Hepatocyte (in vitro differentiated cells): ENCODE results near the gene NUP155. TPM values are rescaled to one million over a fixed set of nuclear protein-coding genes. Genes with fewer than 3 reads are reported as not detected.
"Not testable (repeated sequence)": the region's sequence is repeated elsewhere in the genome, so short reads cannot be mapped to it uniquely, and the experiment has no call there.

Experiments used
- DNase-seq: peaks from one replicate; pipeline ENCODE4 v3.0.0-alpha.2; 2016; ENCODE audit warnings: low spot score
- H2AFZ ChIP-seq: fragments of 200-600 bp; sonication (generic); 2 replicates; pipeline ENCODE4 v1.6.0; 2016; ENCODE audit warnings: antibody characterized with exemption, mild to moderate bottlenecking
- H3K27ac ChIP-seq: fragments of 200-600 bp; sonication (generic); 2 replicates; pipeline ENCODE4 v1.5.1; 2016; ENCODE audit warnings: mild to moderate bottlenecking
- H3K27me3 ChIP-seq: fragments of 200-600 bp; sonication (generic); 2 replicates; pipeline ENCODE4 v1.6.1; 2016
- H3K36me3 ChIP-seq: fragments of 200-600 bp; sonication (generic); replicated peaks from 2 replicates; pipeline ENCODE4 v1.5.1; 2016; ENCODE audit warnings: low read depth; ENCODE audit not compliant: insufficient read depth
- H3K4me1 ChIP-seq: fragments of 200-600 bp; sonication (generic); 2 replicates; pipeline ENCODE4 v1.5.1; 2016; ENCODE audit warnings: mild to moderate bottlenecking, moderate library complexity; ENCODE audit not compliant: insufficient read depth
- H3K4me2 ChIP-seq: fragments of 200-600 bp; sonication (generic); 2 replicates; pipeline ENCODE4 v1.6.0; 2016
- H3K4me3 ChIP-seq: fragments of 200-600 bp; sonication (generic); 2 replicates; pipeline ENCODE4 v1.5.1; 2016; ENCODE audit warnings: mild to moderate bottlenecking
- H3K79me2 ChIP-seq: fragments of 200-600 bp; sonication (generic); 2 replicates; pipeline ENCODE4 v1.6.0; 2017; ENCODE audit warnings: mild to moderate bottlenecking
- H3K9me2 ChIP-seq: fragments of 200-600 bp; sonication (generic); replicated peaks from 2 replicates; pipeline ENCODE4 v1.6.0; 2017; ENCODE audit warnings: mild to moderate bottlenecking; ENCODE audit not compliant: insufficient read depth
- H3K9me3 ChIP-seq: fragments of 200-600 bp; sonication (generic); 2 replicates; pipeline ENCODE4 v1.5.1; 2016; ENCODE audit warnings: low read depth, mild to moderate bottlenecking
- H4K20me1 ChIP-seq: fragments of 200-600 bp; sonication (generic); 2 replicates; pipeline ENCODE4 v1.6.0; 2016; ENCODE audit warnings: mild to moderate bottlenecking; ENCODE audit not compliant: insufficient read depth, poor library complexity, severe bottlenecking
- CTCF ChIP-seq: fragments of 200-600 bp; sonication (generic); IDR thresholded peaks from 2 replicates; pipeline ENCODE4 v1.5.1; 2016; ENCODE audit warnings: antibody characterized with exemption, mild to moderate bottlenecking; ENCODE audit not compliant: poor library complexity
- EZH2 ChIP-seq: fragments of 200-600 bp; sonication (generic); IDR thresholded peaks from 2 replicates; pipeline ENCODE4 v1.6.1; 2016; ENCODE audit warnings: antibody characterized with exemption, mild to moderate bottlenecking, borderline replicate concordance
- EZH2phosphoT487 ChIP-seq: fragments of 200-600 bp; sonication (generic); IDR thresholded peaks from one replicate; pipeline ENCODE4 v1.6.1; 2018; ENCODE audit warnings: antibody characterized with exemption, mild to moderate bottlenecking, low read depth, moderate library complexity; ENCODE audit not compliant: unreplicated experiment, severe bottlenecking
- WGBS: methylation state at CpG from one replicate; pipeline ENCODE4 v1.1.6; 2016; ENCODE audit warnings: low lambda C conversion rate; ENCODE audit errors: missing lambda C conversion rate; 5-methylcytosine and 5-hydroxymethylcytosine counted together
- polyA plus RNA-seq: library from polyadenylated mRNA; unstranded; fragments of >200 nt; fragmentation: Nextera tagmentation; extraction: Ambion mirVana; gene quantifications from 2 replicates; pipeline ENCODE4 v1.2.1, GENCODE V29; 2016
- total RNA-seq: library from RNA; depleted of rRNA; stranded (reverse); fragments of >200 nt; gene quantifications from 2 replicates; pipeline ENCODE4 v1.2.3, GENCODE V29; 2014

NUP155 gene
- total and polyA plus RNA-seq, 2 experiments from 2014 or later = 9.1 to 23.4 TPM

- Histone ChIP-seq H3K79me2 (no peaks in the 10 kb centered on the region), H3K4me2 (no peak overlapping the region), H3K27ac (no peak overlapping the region), H2AFZ (no peak overlapping the region), H3K9me3 (no peaks in the 10 kb centered on the region), H3K9me2 (no peaks in the 10 kb centered on the region), H3K36me3 (no peaks in the 10 kb centered on the region), H3K4me3 (no peak overlapping the region), H3K27me3 (no peaks in the 10 kb centered on the region), H4K20me1 (peaks cover 3% of the 10 kb centered on the region), H3K4me1 (no peaks in the 10 kb centered on the region)
- no peak for DNase-seq
- no peak for TF ChIP-seq EZH2
- no peak for TF ChIP-seq EZH2phosphoT487
- TF ChIP-seq CTCF = no peak
- 74% methylated on average over 1 of the region's 1 CpG for WGBS
These were observed 60.5 kb downstream of the NUP155 start for GRCh38 chr5:37310360-37310759.

GRCh38 chr5:37308793-37309192 is 62.1 kb downstream of the NUP155 start:
- H3K79me2 ChIP-seq = no peaks in the 10 kb centered on the region
- no peaks in the 10 kb centered on the region for H3K36me3 ChIP-seq
- H3K4me3 ChIP-seq = no peak overlapping the region
- H3K9me2 ChIP-seq = no peaks in the 10 kb centered on the region
- H4K20me1 ChIP-seq = peaks cover 3% of the 10 kb centered on the region
- TF ChIP-seq EZH2 (no peak), CTCF (no peak), EZH2phosphoT487 (no peak)
- DNase-seq = no peak
- H3K4me2 ChIP-seq = no peak overlapping the region
- 85% methylated on average over 4 of the region's 4 CpGs for WGBS
- no peak overlapping the region for H2AFZ ChIP-seq
- no peak overlapping the region for H3K27ac ChIP-seq
- no peaks in the 10 kb centered on the region for H3K9me3 ChIP-seq
- H3K4me1 ChIP-seq = no peaks in the 10 kb centered on the region
- H3K27me3 ChIP-seq = no peaks in the 10 kb centered on the region

- H3K36me3 ChIP-seq = no peaks in the 10 kb centered on the region
- no peaks in the 10 kb centered on the region for H3K27me3 ChIP-seq
- no peaks in the 10 kb centered on the region for H3K9me2 ChIP-seq
- H3K4me1 ChIP-seq = no peaks in the 10 kb centered on the region
- no peak overlapping the region for H3K27ac ChIP-seq
- no peaks in the 10 kb centered on the region for H3K9me3 ChIP-seq
- no peak overlapping the region for H2AFZ ChIP-seq
- no peak overlapping the region for H3K4me2 ChIP-seq
- TF ChIP-seq EZH2phosphoT487 (no peak), CTCF (no peak), EZH2 (no peak)
- peaks cover 3% of the 10 kb centered on the region for H4K20me1 ChIP-seq
- no peak for DNase-seq
- H3K4me3 ChIP-seq = no peak overlapping the region
- 98% methylated on average over 2 of the region's 2 CpGs for WGBS
- H3K79me2 ChIP-seq = no peaks in the 10 kb centered on the region
These were observed 66.0 kb downstream of the NUP155 start for GRCh38 chr5:37304888-37305287.

- H3K4me1 ChIP-seq, H2AFZ ChIP-seq, H3K9me2 ChIP-seq, H4K20me1 ChIP-seq, H3K27ac ChIP-seq, H3K9me3 ChIP-seq, H3K4me3 ChIP-seq, H3K27me3 ChIP-seq, H3K4me2 ChIP-seq, DNase-seq, H3K36me3 ChIP-seq, H3K79me2 ChIP-seq: not testable (repeated sequence)
- WGBS = 81% methylated on average over 7 of the region's 7 CpGs
These were observed 74.6 kb downstream of the NUP155 start for GRCh38 chr5:37296313-37296712.
